ENCODE results near the gene CCDC124.

Gene CCDC124

GRCh38 chr19:17953316-17953801 lies 20.5 kb downstream of the CCDC124 start:
- Mint-ChIP-seq H3K27me3 (peaks cover 54 to 86% of the 10 kb centered on the region in 2 donors), H3K27ac (no peak overlapping the region), H3K4me1 (ENCODE audit: low read depth in 2 of 2) (peaks cover 23 to 26% of the 10 kb centered on the region in 2 donors), H3K4me3 (peak overlapping the region in 1 of 2 donors; percentile 11), H3K36me3 (ENCODE audit: insufficient read depth) (peaks cover 28% of the 10 kb centered on the region), H3K9me3 (no peaks in the 10 kb centered on the region)
- no peak for ATAC-seq (replicated peaks)
- no peak for DNase-seq

- Mint-ChIP-seq H3K4me1 (ENCODE audit: low read depth in 2 of 2) (peaks cover 22 to 23% of the 10 kb centered on the region in 2 donors), H3K9me3 (no peaks in the 10 kb centered on the region), H3K27me3 (peaks cover 54 to 84% of the 10 kb centered on the region in 2 donors), H3K36me3 (ENCODE audit: insufficient read depth) (peaks cover 23% of the 10 kb centered on the region), H3K27ac (no peak overlapping the region), H3K4me3 (no peak overlapping the region)
- DNase-seq (no peak), ATAC-seq (replicated peaks) (no peak)
Measured at GRCh38 chr19:17953869-17954268, 21.1 kb downstream of the CCDC124 start.

- ATAC-seq (replicated peaks): no peak
- Mint-ChIP-seq H3K4me1 (ENCODE audit: low read depth in 2 of 2) (peaks cover 17 to 19% of the 10 kb centered on the region in 2 donors), H3K36me3 (ENCODE audit: insufficient read depth) (peaks cover 19% of the 10 kb centered on the region), H3K27ac (no peak overlapping the region), H3K9me3 (no peaks in the 10 kb centered on the region), H3K27me3 (peaks cover 49 to 79% of the 10 kb centered on the region in 2 donors), H3K4me3 (no peak overlapping the region)
- no peak for DNase-seq
Measured at GRCh38 chr19:17954401-17954800, 21.6 kb downstream of the CCDC124 start.

GRCh38 chr19:17957149-17957849 lies 24.5 kb downstream of the CCDC124 start:
- H3K27ac Mint-ChIP-seq: no peak overlapping the region

GRCh38 chr19:17957885-17958284 lies 25.1 kb downstream of the CCDC124 start:
- ATAC-seq (replicated peaks) (no peak), DNase-seq (no peak)
- peaks cover 0 to under 1% of the 10 kb centered on the region in 2 donors for H3K4me1 Mint-ChIP-seq (ENCODE audit: low read depth in 2 of 2)
- H3K27ac Mint-ChIP-seq: no peak overlapping the region
- H3K27me3 Mint-ChIP-seq: peaks cover 24 to 57% of the 10 kb centered on the region in 2 donors
- H3K4me3 Mint-ChIP-seq: no peak overlapping the region
- no peaks in the 10 kb centered on the region for H3K9me3 Mint-ChIP-seq
- peaks cover 5% of the 10 kb centered on the region for H3K36me3 Mint-ChIP-seq (ENCODE audit: insufficient read depth)

More at GRCh38 chr19:17957149-17957849, 24.5 kb downstream of the CCDC124 start:
- Mint-ChIP-seq H3K27me3 (peaks cover 30 to 60% of the 10 kb centered on the region in 2 donors), H3K36me3 (ENCODE audit: insufficient read depth) (peaks cover 7% of the 10 kb centered on the region), H3K9me3 (no peaks in the 10 kb centered on the region), H3K4me1 (ENCODE audit: low read depth in 2 of 2) (peaks cover 1 to 3% of the 10 kb centered on the region in 2 donors), H3K4me3 (no peak overlapping the region)
- ATAC-seq (replicated peaks): no peak
- no peak for DNase-seq

GRCh38 chr19:17963936-17964691 lies 31.3 kb downstream of the CCDC124 start:
- peaks cover 4 to 11% of the 10 kb centered on the region in 2 donors for H3K4me1 Mint-ChIP-seq (ENCODE audit: low read depth in 2 of 2)
- no peak for ATAC-seq (replicated peaks)
- peaks cover 45 to 72% of the 10 kb centered on the region in 2 donors for H3K27me3 Mint-ChIP-seq
- H3K9me3 Mint-ChIP-seq: no peaks in the 10 kb centered on the region
- no peak overlapping the region for H3K4me3 Mint-ChIP-seq
- peak overlapping the region in 1 of 2 donors; percentile 24 for H3K27ac Mint-ChIP-seq
- H3K36me3 Mint-ChIP-seq (ENCODE audit: insufficient read depth): no peaks in the 10 kb centered on the region
- DNase-seq: no peak

GRCh38 chr19:17965370-17966128 lies 32.7 kb downstream of the CCDC124 start:
- no peak for ATAC-seq (replicated peaks)

GRCh38 chr19:17966129-17966483 lies 33.3 kb downstream of the CCDC124 start:
- no peak overlapping the region for H3K27ac Mint-ChIP-seq
- no peak overlapping the region for H3K4me3 Mint-ChIP-seq
- H3K9me3 Mint-ChIP-seq: no peaks in the 10 kb centered on the region
- no peaks in the 10 kb centered on the region for H3K36me3 Mint-ChIP-seq (ENCODE audit: insufficient read depth)
- DNase-seq (no peak), ATAC-seq (replicated peaks) (no peak)
- H3K27me3 Mint-ChIP-seq: peaks cover 45 to 80% of the 10 kb centered on the region in 2 donors
- H3K4me1 Mint-ChIP-seq (ENCODE audit: low read depth in 2 of 2): peaks cover 4 to 11% of the 10 kb centered on the region in 2 donors

More at GRCh38 chr19:17965370-17966128, 32.7 kb downstream of the CCDC124 start:
- H3K27me3 Mint-ChIP-seq: peaks cover 45 to 80% of the 10 kb centered on the region in 2 donors
- H3K27ac Mint-ChIP-seq: no peak overlapping the region
- no peak overlapping the region for H3K4me3 Mint-ChIP-seq
- H3K9me3 Mint-ChIP-seq: no peaks in the 10 kb centered on the region
- H3K36me3 Mint-ChIP-seq (ENCODE audit: insufficient read depth): no peaks in the 10 kb centered on the region
- no peak for DNase-seq
- H3K4me1 Mint-ChIP-seq (ENCODE audit: low read depth in 2 of 2): peaks cover 4 to 11% of the 10 kb centered on the region in 2 donors

GRCh38 chr19:17966550-17967256 lies 33.9 kb downstream of the CCDC124 start, which contains the start of gene KCNN1:
Gene KCNN1 (plus strand): TSS chr19:17967107. CDS start chr19:17973889, 6,782 bp downstream.
- no peak for ATAC-seq (replicated peaks)
- Mint-ChIP-seq H3K9me3 (no peaks in the 10 kb centered on the region), H3K4me1 (ENCODE audit: low read depth in 2 of 2) (peaks cover 4 to 11% of the 10 kb centered on the region in 2 donors), H3K4me3 (peak within 1 kb of the TSS; percentile 62 to 67), H3K27me3 (peaks cover 45 to 77% of the 10 kb centered on the region in 2 donors), H3K27ac (no peak within 1 kb of the TSS), H3K36me3 (ENCODE audit: insufficient read depth) (no peaks in the 10 kb centered on the region)
- no peak for DNase-seq

- ATAC-seq (replicated peaks) (no peak), DNase-seq (no peak)
- no peaks in the 10 kb centered on the region for H3K9me3 Mint-ChIP-seq
- no peaks in the 10 kb centered on the region for H3K36me3 Mint-ChIP-seq (ENCODE audit: insufficient read depth)
- peaks cover 4 to 11% of the 10 kb centered on the region in 2 donors for H3K4me1 Mint-ChIP-seq (ENCODE audit: low read depth in 2 of 2)
- H3K4me3 Mint-ChIP-seq: peak overlapping the region; percentile 35 to 53
- H3K27ac Mint-ChIP-seq: no peak overlapping the region
- H3K27me3 Mint-ChIP-seq: peaks cover 45 to 69% of the 10 kb centered on the region in 2 donors
Measured at GRCh38 chr19:17967257-17968051, 34.6 kb downstream of the CCDC124 start.

- peaks cover 44 to 64% of the 10 kb centered on the region in 2 donors for H3K27me3 Mint-ChIP-seq
- peaks cover 4 to 11% of the 10 kb centered on the region in 2 donors for H3K4me1 Mint-ChIP-seq (ENCODE audit: low read depth in 2 of 2)
- H3K9me3 Mint-ChIP-seq: no peaks in the 10 kb centered on the region
- ATAC-seq (replicated peaks) (no peak), DNase-seq (no peak)
- H3K36me3 Mint-ChIP-seq (ENCODE audit: insufficient read depth): no peaks in the 10 kb centered on the region
- no peak overlapping the region for H3K4me3 Mint-ChIP-seq
- no peak overlapping the region for H3K27ac Mint-ChIP-seq
Measured at GRCh38 chr19:17968362-17968761, 35.5 kb downstream of the CCDC124 start.
